ENCODE data around the gene MS4A2. TPM values are rescaled to one million over a fixed set of nuclear protein-coding genes. Genes with fewer than 3 reads are reported as not detected.

Gene MS4A2
- total RNA-seq, 1 experiment from 2014 or later, result not detected

GRCh38 chr11:60097189-60097588 is 8.7 kb downstream of the MS4A2 start:
- no peak overlapping the region for H3K56ac ChIP-seq (ENCODE audit: insufficient read length, low read depth, low read length)
- H3K27ac Mint-ChIP-seq, result no peak overlapping the region
- H3K23ac ChIP-seq (ENCODE audit: insufficient read length, low read depth, low read length), result no peak overlapping the region
- H3K4ac ChIP-seq (ENCODE audit: low read depth, low read length), result no peak overlapping the region
- no peak overlapping the region for H2BK5ac ChIP-seq (ENCODE audit: insufficient read length, low read length)
- H3K79me2 ChIP-seq (ENCODE audit: insufficient read depth, low read length), result no peaks in the 10 kb centered on the region
- no CpG with 5 or more reads among the region's 1 CpG for WGBS (ENCODE audit: extremely low coverage, insufficient read length, low lambda C conversion rate)
- no peak overlapping the region for H3T11ph ChIP-seq (ENCODE audit: low read length)
- H3K79me1 ChIP-seq (ENCODE audit: insufficient read depth, low read depth, low read length, poor library complexity, severe bottlenecking), result no peaks in the 10 kb centered on the region
- no peaks in the 10 kb centered on the region; a peak in 1 of 7 replicates for H3K36me3 Mint-ChIP-seq (ENCODE audit: insufficient read depth in 1 of 3, low read depth in 3 of 3)
- no peak overlapping the region for H3K14ac ChIP-seq (ENCODE audit: insufficient read depth, low read length)
- H3K4me3 Mint-ChIP-seq, result no peak overlapping the region
- no peak overlapping the region for H3K27ac ChIP-seq (ENCODE audit: insufficient read length, low read depth, low read length)
- H4K20me1 ChIP-seq (ENCODE audit: control insufficient read depth, insufficient read depth, insufficient read length), result no peaks in the 10 kb centered on the region
- H3K23me2 ChIP-seq (ENCODE audit: insufficient read length, low read depth, low read length, poor library complexity, severe bottlenecking), result no peaks in the 10 kb centered on the region
- no peak for TF ChIP-seq CTCF (conservative IDR thresholded peaks at IDR 0.05)
- H3K4me2 ChIP-seq (ENCODE audit: insufficient read depth, insufficient read length, low read length), result no peak overlapping the region
- no peaks in the 10 kb centered on the region for H3K27me3 ChIP-seq (ENCODE audit: insufficient read depth, low read length)
- H4K8ac ChIP-seq (replicated peaks; ENCODE audit: insufficient read length, low read depth, low read length), result no peak overlapping the region
- H3K27me3 Mint-ChIP-seq (ENCODE audit: low read depth), result no peaks in the 10 kb centered on the region
- H3K9me3 ChIP-seq (ENCODE audit: control insufficient read depth, low read depth, low read length), result no peaks in the 10 kb centered on the region
- H2AK5ac ChIP-seq (ENCODE audit: insufficient read length, low read length), result no peak overlapping the region
- no peak overlapping the region for H2BK12ac ChIP-seq (ENCODE audit: insufficient read length, low read depth, low read length)
- H2BK15ac ChIP-seq (ENCODE audit: low read depth, low read length), result no peak overlapping the region
- H3K9me3 Mint-ChIP-seq, result no peaks in the 10 kb centered on the region
- H2AFZ ChIP-seq (ENCODE audit: low read length), result no peak overlapping the region
- H2BK120ac ChIP-seq (ENCODE audit: low read depth, low read length, poor library complexity, severe bottlenecking), result no peak overlapping the region
- H4K5ac ChIP-seq (ENCODE audit: insufficient read length, low read depth, low read length), result no peak overlapping the region
- DNase-seq, result no peak
- H3K9ac ChIP-seq (ENCODE audit: extremely low read depth, insufficient read length, low read length), result no peak overlapping the region
- H3K18ac ChIP-seq (ENCODE audit: insufficient read length, low read depth, low read length), result no peak overlapping the region
- H2BK20ac ChIP-seq (ENCODE audit: low read depth, low read length, poor library complexity, severe bottlenecking), result no peak overlapping the region
- H3K4me1 Mint-ChIP-seq, result peaks cover 0 to 3% of the 10 kb centered on the region in 2 experiments; a peak in 1 of 4 replicates
- no peak overlapping the region for H4K91ac ChIP-seq (ENCODE audit: insufficient read length, low read depth, low read length)
- H3K4me1 ChIP-seq (ENCODE audit: insufficient read depth, low read length), result no peaks in the 10 kb centered on the region
